Measurements from ENCODE around the gene OSBPL10.
"Not testable (repeated sequence)": the region's sequence is repeated elsewhere in the genome, so short reads cannot be mapped to it uniquely, and the experiment has no call there.

OSBPL10 gene

GRCh38 chr3:31710123-31710803 is 270.8 kb downstream of the OSBPL10 start:
- no peak for DNase-seq (ENCODE audit: low read depth in 1 of 2, low spot score in 1 of 2)

GRCh38 chr3:31709526-31709925 is 271.5 kb downstream of the OSBPL10 start:
- DNase-seq (ENCODE audit: low read depth in 1 of 2, low spot score in 1 of 2) = no peak

GRCh38 chr3:31709005-31709404 is 272.1 kb downstream of the OSBPL10 start:
- DNase-seq (ENCODE audit: low read depth in 1 of 2, low spot score in 1 of 2) = no peak

GRCh38 chr3:31707286-31707685 is 273.8 kb downstream of the OSBPL10 start:
- no peak for DNase-seq (ENCODE audit: low read depth in 1 of 2, low spot score in 1 of 2)

GRCh38 chr3:31705736-31706135 is 275.3 kb downstream of the OSBPL10 start:
- no peak for DNase-seq (ENCODE audit: low read depth in 1 of 2, low spot score in 1 of 2)

GRCh38 chr3:31704591-31705179 is 276.4 kb downstream of the OSBPL10 start:
- DNase-seq (ENCODE audit: low read depth in 1 of 2, low spot score in 1 of 2) = peak in 1 of 2 donors; percentile 22

- no peak for DNase-seq (ENCODE audit: low read depth in 1 of 2, low spot score in 1 of 2)
These were observed 276.9 kb downstream of the OSBPL10 start for GRCh38 chr3:31704156-31704555.

- DNase-seq (ENCODE audit: low read depth in 1 of 2, low spot score in 1 of 2) = no peak
These were observed 279.8 kb downstream of the OSBPL10 start for GRCh38 chr3:31701286-31701685.

GRCh38 chr3:31699309-31699953 is 281.6 kb downstream of the OSBPL10 start:
- DNase-seq (ENCODE audit: low read depth in 1 of 2, low spot score in 1 of 2) = no peak

- no peak for DNase-seq (ENCODE audit: low read depth in 1 of 2, low spot score in 1 of 2)
These were observed 284.1 kb downstream of the OSBPL10 start for GRCh38 chr3:31696815-31697548.

- no peak for DNase-seq (ENCODE audit: low read depth in 1 of 2, low spot score in 1 of 2)
These were observed 285.1 kb downstream of the OSBPL10 start for GRCh38 chr3:31696009-31696297.

- DNase-seq (ENCODE audit: low read depth in 1 of 2, low spot score in 1 of 2) = no peak
These were observed 285.6 kb downstream of the OSBPL10 start for GRCh38 chr3:31695280-31696008.

- no peak for DNase-seq (ENCODE audit: low read depth in 1 of 2, low spot score in 1 of 2)
These were observed 287.7 kb downstream of the OSBPL10 start for GRCh38 chr3:31693346-31693745.

- DNase-seq (ENCODE audit: low read depth in 1 of 2, low spot score in 1 of 2) = no peak
These were observed 288.3 kb downstream of the OSBPL10 start for GRCh38 chr3:31692751-31693150.

GRCh38 chr3:31690771-31691170 is 290.3 kb downstream of the OSBPL10 start:
- DNase-seq (ENCODE audit: low read depth in 1 of 2, low spot score in 1 of 2) = no peak

- not testable (repeated sequence) for DNase-seq (ENCODE audit: low read depth in 1 of 2, low spot score in 1 of 2)
These were observed 291.5 kb downstream of the OSBPL10 start for GRCh38 chr3:31689523-31689922.

- no peak for DNase-seq (ENCODE audit: low read depth in 1 of 2, low spot score in 1 of 2)
These were observed 292.1 kb downstream of the OSBPL10 start for GRCh38 chr3:31688984-31689383.

- DNase-seq (ENCODE audit: low read depth in 1 of 2, low spot score in 1 of 2) = no peak
These were observed 293.9 kb downstream of the OSBPL10 start for GRCh38 chr3:31687020-31687802.

- DNase-seq (ENCODE audit: low read depth in 1 of 2, low spot score in 1 of 2) = no peak
These were observed 300.8 kb downstream of the OSBPL10 start for GRCh38 chr3:31680072-31680870.

- no peak for DNase-seq (ENCODE audit: low read depth in 1 of 2, low spot score in 1 of 2)
These were observed 304.5 kb downstream of the OSBPL10 start for GRCh38 chr3:31676556-31676955.

Measured in activated CD4-positive, alpha-beta T cell treated with anti-CD3 and anti-CD28 coated beads, Interleukin-2, amount 50 U/mL, for 24 hours (primary cell).